Erythroblast (primary cell): ENCODE measurements around the gene SMARCAL1.

Source experiments
- GATA1 ChIP-seq: IDR thresholded peaks from 2 replicates; pipeline ENCODE4 v1.6.1; 2011; ENCODE audit warnings: low read depth, mild to moderate bottlenecking, control low read depth, low read length, moderate library complexity
- POLR2A ChIP-seq: IDR thresholded peaks from 2 replicates; pipeline ENCODE4 v1.6.1; 2011; ENCODE audit warnings: mild to moderate bottlenecking, low read length

GRCh38 chr2:216478791-216479190 lies 66.5 kb downstream of the SMARCAL1 start:
- no peak for TF ChIP-seq POLR2A
- TF ChIP-seq GATA1: no peak
